Measurements from ENCODE around the gene PNLIPRP1.

PNLIPRP1 gene

GRCh38 chr10:116587878-116588591 lies 2.7 kb upstream of the PNLIPRP1 start:
- peaks cover 6% of the 10 kb centered on the region; the same call in 1 of the 2 replicates for H3K9me3 ChIP-seq (ENCODE audit: insufficient read depth, low read length)
- TF ChIP-seq SUZ12 (IDR thresholded peaks at IDR 0.05; ENCODE audit: extremely low read depth, insufficient read depth, insufficient read length), result no peak
- TF ChIP-seq ZNF274 (IDR thresholded peaks at IDR 0.05; ENCODE audit: low read depth, low read length), result no peak
- no peak for TF ChIP-seq YY1 (IDR thresholded peaks at IDR 0.05; ENCODE audit: insufficient read depth, insufficient read length)
- no peak for DNase-seq (ENCODE audit: low read depth, low spot score)
- H3K4me3 ChIP-seq (ENCODE audit: insufficient read length, low read depth), result no peak overlapping the region
- no peaks in the 10 kb centered on the region for H3K27me3 ChIP-seq (ENCODE audit: insufficient read depth, insufficient read length)
- no peaks in the 10 kb centered on the region for H3K36me3 ChIP-seq (ENCODE audit: insufficient read depth, insufficient read length, low read length)
- no peak overlapping the region for H3K9ac ChIP-seq (ENCODE audit: insufficient read length, low read depth)
- H3K4me1 ChIP-seq (ENCODE audit: insufficient read depth, insufficient read length), result no peaks in the 10 kb centered on the region

GRCh38 chr10:116588995-116589394 lies 1.8 kb upstream of the PNLIPRP1 start:
- no peak overlapping the region for H3K9ac ChIP-seq (ENCODE audit: insufficient read length, low read depth)
- peaks cover 6% of the 10 kb centered on the region; the same call in 1 of the 2 replicates for H3K9me3 ChIP-seq (ENCODE audit: insufficient read depth, low read length)
- H3K27me3 ChIP-seq (ENCODE audit: insufficient read depth, insufficient read length), result no peaks in the 10 kb centered on the region
- H3K4me1 ChIP-seq (ENCODE audit: insufficient read depth, insufficient read length), result no peaks in the 10 kb centered on the region
- DNase-seq (ENCODE audit: low read depth, low spot score), result no peak
- H3K36me3 ChIP-seq (ENCODE audit: insufficient read depth, insufficient read length, low read length), result no peaks in the 10 kb centered on the region
- H3K4me3 ChIP-seq (ENCODE audit: insufficient read length, low read depth), result no peak overlapping the region
- TF ChIP-seq SUZ12 (IDR thresholded peaks at IDR 0.05; ENCODE audit: extremely low read depth, insufficient read depth, insufficient read length) (no peak), ZNF274 (IDR thresholded peaks at IDR 0.05; ENCODE audit: low read depth, low read length) (no peak), YY1 (IDR thresholded peaks at IDR 0.05; ENCODE audit: insufficient read depth, insufficient read length) (no peak)

GRCh38 chr10:116589926-116590325 lies 833 bp upstream of the PNLIPRP1 start:
- Histone ChIP-seq H3K27me3 (ENCODE audit: insufficient read depth, insufficient read length) (no peaks in the 10 kb centered on the region), H3K9ac (ENCODE audit: insufficient read length, low read depth) (no peak overlapping the region), H3K4me3 (ENCODE audit: insufficient read length, low read depth) (no peak overlapping the region), H3K4me1 (ENCODE audit: insufficient read depth, insufficient read length) (no peaks in the 10 kb centered on the region), H3K36me3 (ENCODE audit: insufficient read depth, insufficient read length, low read length) (no peaks in the 10 kb centered on the region), H3K9me3 (ENCODE audit: insufficient read depth, low read length) (peaks cover 6% of the 10 kb centered on the region; the same call in 1 of the 2 replicates)
- no peak for TF ChIP-seq ZNF274 (IDR thresholded peaks at IDR 0.05; ENCODE audit: low read depth, low read length)
- TF ChIP-seq YY1 (IDR thresholded peaks at IDR 0.05; ENCODE audit: insufficient read depth, insufficient read length), result no peak
- TF ChIP-seq SUZ12 (IDR thresholded peaks at IDR 0.05; ENCODE audit: extremely low read depth, insufficient read depth, insufficient read length), result no peak
- DNase-seq (ENCODE audit: low read depth, low spot score), result no peak

GRCh38 chr10:116593139-116593740 lies 2.5 kb downstream of the PNLIPRP1 start:
- H3K27me3 ChIP-seq (ENCODE audit: insufficient read depth, insufficient read length), result no peaks in the 10 kb centered on the region
- H3K36me3 ChIP-seq (ENCODE audit: insufficient read depth, insufficient read length, low read length), result no peaks in the 10 kb centered on the region
- TF ChIP-seq YY1 (IDR thresholded peaks at IDR 0.05; ENCODE audit: insufficient read depth, insufficient read length), result no peak
- TF ChIP-seq ZNF274 (IDR thresholded peaks at IDR 0.05; ENCODE audit: low read depth, low read length), result no peak
- no peak for TF ChIP-seq SUZ12 (IDR thresholded peaks at IDR 0.05; ENCODE audit: extremely low read depth, insufficient read depth, insufficient read length)
- H3K4me3 ChIP-seq (ENCODE audit: insufficient read length, low read depth), result no peak overlapping the region
- no peak overlapping the region for H3K9ac ChIP-seq (ENCODE audit: insufficient read length, low read depth)
- DNase-seq (ENCODE audit: low read depth, low spot score), result no peak
- peaks cover 6% of the 10 kb centered on the region; the same call in 1 of the 2 replicates for H3K9me3 ChIP-seq (ENCODE audit: insufficient read depth, low read length)
- H3K4me1 ChIP-seq (ENCODE audit: insufficient read depth, insufficient read length), result no peaks in the 10 kb centered on the region

- Histone ChIP-seq H3K36me3 (ENCODE audit: insufficient read depth, insufficient read length, low read length) (no peaks in the 10 kb centered on the region), H3K4me3 (ENCODE audit: insufficient read length, low read depth) (no peak overlapping the region), H3K4me1 (ENCODE audit: insufficient read depth, insufficient read length) (no peaks in the 10 kb centered on the region), H3K9ac (ENCODE audit: insufficient read length, low read depth) (no peak overlapping the region), H3K27me3 (ENCODE audit: insufficient read depth, insufficient read length) (no peaks in the 10 kb centered on the region), H3K9me3 (ENCODE audit: insufficient read depth, low read length) (no peaks in the 10 kb centered on the region)
- TF ChIP-seq YY1 (IDR thresholded peaks at IDR 0.05; ENCODE audit: insufficient read depth, insufficient read length) (no peak), ZNF274 (IDR thresholded peaks at IDR 0.05; ENCODE audit: low read depth, low read length) (no peak)
- DNase-seq (ENCODE audit: low read depth, low spot score), result no peak
These were observed 3.8 kb downstream of the PNLIPRP1 start for GRCh38 chr10:116594525-116595035.

- no peak for DNase-seq (ENCODE audit: low read depth, low spot score)
- TF ChIP-seq SUZ12 (IDR thresholded peaks at IDR 0.05; ENCODE audit: extremely low read depth, insufficient read depth, insufficient read length) (no peak), ZNF274 (IDR thresholded peaks at IDR 0.05; ENCODE audit: low read depth, low read length) (no peak), YY1 (IDR thresholded peaks at IDR 0.05; ENCODE audit: insufficient read depth, insufficient read length) (no peak)
- Histone ChIP-seq H3K4me3 (ENCODE audit: insufficient read length, low read depth) (no peak overlapping the region), H3K27me3 (ENCODE audit: insufficient read depth, insufficient read length) (no peaks in the 10 kb centered on the region), H3K9me3 (ENCODE audit: insufficient read depth, low read length) (no peaks in the 10 kb centered on the region), H3K4me1 (ENCODE audit: insufficient read depth, insufficient read length) (no peaks in the 10 kb centered on the region), H3K9ac (ENCODE audit: insufficient read length, low read depth) (no peak overlapping the region), H3K36me3 (ENCODE audit: insufficient read depth, insufficient read length, low read length) (no peaks in the 10 kb centered on the region)
These were observed 5.3 kb downstream of the PNLIPRP1 start for GRCh38 chr10:116596062-116596461.

- DNase-seq (ENCODE audit: low read depth, low spot score), result no peak
- no peak overlapping the region for H3K9ac ChIP-seq (ENCODE audit: insufficient read length, low read depth)
- no peak overlapping the region for H3K4me3 ChIP-seq (ENCODE audit: insufficient read length, low read depth)
- TF ChIP-seq SUZ12 (IDR thresholded peaks at IDR 0.05; ENCODE audit: extremely low read depth, insufficient read depth, insufficient read length), result no peak
- TF ChIP-seq YY1 (IDR thresholded peaks at IDR 0.05; ENCODE audit: insufficient read depth, insufficient read length), result no peak
- no peak for TF ChIP-seq ZNF274 (IDR thresholded peaks at IDR 0.05; ENCODE audit: low read depth, low read length)
- no peaks in the 10 kb centered on the region for H3K4me1 ChIP-seq (ENCODE audit: insufficient read depth, insufficient read length)
- no peaks in the 10 kb centered on the region for H3K27me3 ChIP-seq (ENCODE audit: insufficient read depth, insufficient read length)
- no peaks in the 10 kb centered on the region for H3K36me3 ChIP-seq (ENCODE audit: insufficient read depth, insufficient read length, low read length)
- H3K9me3 ChIP-seq (ENCODE audit: insufficient read depth, low read length), result no peaks in the 10 kb centered on the region
These were observed 6.8 kb downstream of the PNLIPRP1 start for GRCh38 chr10:116597543-116597942.

Data from NT2/D1 (cell line).